ENCODE results near the gene AOAH. TPM values are rescaled to one million over a fixed set of nuclear protein-coding genes. Genes with fewer than 3 reads are reported as not detected.
"Not testable (repeated sequence)": the region's sequence is repeated elsewhere in the genome, so short reads cannot be mapped to it uniquely, and the experiment has no call there.

AOAH gene
- polyA plus RNA-seq, 3 donors, result 2.5 to 2.9 (median 2.7) TPM

DNA sequence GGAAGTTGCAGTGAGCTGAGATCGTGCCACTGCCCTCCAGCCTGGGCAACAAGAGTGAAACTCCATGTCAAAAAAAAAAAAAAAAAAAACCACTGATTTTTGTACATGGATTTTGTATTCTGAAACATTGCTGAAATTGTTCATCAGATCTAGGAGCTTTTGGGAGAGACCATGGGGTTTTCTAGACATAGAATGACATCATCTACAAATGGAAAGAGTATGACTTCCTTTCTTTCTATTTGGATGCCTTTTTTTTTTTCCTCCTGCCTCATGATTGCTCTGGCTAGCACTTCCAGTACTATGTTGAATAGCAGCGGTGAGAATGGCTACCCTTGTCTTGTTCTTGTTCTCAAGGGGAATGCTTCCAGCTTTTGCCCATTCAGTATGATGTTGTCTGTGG is 245.5 kb downstream of the AOAH start:
- no peak for DNase-seq (ENCODE audit: low read depth in 3 of 3, low spot score in 2 of 3)

DNA sequence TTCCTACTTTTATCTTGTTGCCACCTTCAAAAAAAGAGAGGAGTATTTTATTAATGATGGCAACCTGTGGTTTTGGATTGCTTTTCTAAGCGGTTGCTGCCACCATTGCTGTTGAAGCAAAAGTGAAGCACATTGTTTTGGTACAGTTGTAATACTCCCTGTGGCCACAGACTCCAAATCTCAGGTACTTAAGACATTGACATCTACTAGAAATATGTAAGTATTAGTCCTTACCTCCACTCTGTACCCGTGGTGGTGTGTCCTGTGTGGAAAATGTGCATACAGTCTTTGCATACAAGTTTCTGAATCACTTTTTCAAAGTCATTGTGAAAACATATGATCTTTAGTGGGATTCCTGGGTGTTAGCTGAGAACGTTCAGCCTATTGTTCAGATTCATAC is 248.9 kb downstream of the AOAH start:
- no peak for DNase-seq (ENCODE audit: low read depth in 3 of 3, low spot score in 2 of 3)

DNA sequence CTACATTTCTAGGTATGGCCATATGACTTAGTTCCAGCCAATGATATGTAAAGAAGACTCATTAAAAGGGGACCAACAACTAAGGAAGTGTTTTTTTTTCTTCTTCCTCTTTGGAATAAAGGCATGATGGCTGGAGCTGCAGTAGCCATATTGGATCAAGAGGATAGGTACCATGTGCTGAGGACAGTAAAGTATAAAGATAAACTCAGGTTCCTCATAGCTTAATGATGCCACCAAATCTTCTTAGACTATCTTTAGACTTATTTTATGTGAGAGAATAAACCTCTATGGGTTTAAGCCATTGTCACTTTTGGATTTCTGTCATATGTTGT is 249.3 kb downstream of the AOAH start:
- DNase-seq (ENCODE audit: low read depth in 3 of 3, low spot score in 2 of 3), result no peak

DNA sequence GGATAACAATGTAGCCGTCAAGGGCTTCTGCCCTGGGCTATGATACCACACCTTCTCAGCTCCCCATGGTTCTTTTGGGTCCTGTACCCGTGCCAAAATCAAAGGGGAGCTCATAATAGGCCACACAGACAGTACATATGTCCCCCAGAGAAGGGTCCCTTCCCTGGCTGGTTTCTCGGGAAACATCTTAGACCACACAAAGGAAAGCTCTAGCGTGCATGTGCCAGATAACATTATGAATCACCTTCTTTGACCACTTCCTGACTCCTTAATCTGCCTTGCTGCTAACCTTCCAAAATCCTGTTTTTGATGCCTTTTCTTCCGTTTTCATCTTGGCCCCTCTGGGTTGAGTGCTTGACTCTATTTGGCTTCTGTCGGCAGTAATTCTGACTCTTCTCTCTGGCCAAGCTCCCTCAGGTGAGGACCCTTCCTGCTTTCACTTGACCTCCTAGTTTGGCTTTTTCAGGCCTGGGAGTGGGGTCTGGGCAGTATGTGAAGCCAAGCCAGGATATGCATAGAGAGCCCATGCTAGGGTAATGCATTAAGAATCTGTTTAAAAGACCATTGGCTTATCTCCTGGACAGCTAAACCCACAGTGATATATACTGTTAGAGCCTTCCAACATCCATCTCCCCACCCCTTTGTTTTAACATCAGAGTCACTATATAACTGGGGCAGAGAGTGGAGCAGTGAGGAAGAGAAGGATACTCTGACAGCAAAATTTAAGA is 249.8 kb downstream of the AOAH start:
- no peak for DNase-seq (ENCODE audit: low read depth in 3 of 3, low spot score in 2 of 3)

DNA sequence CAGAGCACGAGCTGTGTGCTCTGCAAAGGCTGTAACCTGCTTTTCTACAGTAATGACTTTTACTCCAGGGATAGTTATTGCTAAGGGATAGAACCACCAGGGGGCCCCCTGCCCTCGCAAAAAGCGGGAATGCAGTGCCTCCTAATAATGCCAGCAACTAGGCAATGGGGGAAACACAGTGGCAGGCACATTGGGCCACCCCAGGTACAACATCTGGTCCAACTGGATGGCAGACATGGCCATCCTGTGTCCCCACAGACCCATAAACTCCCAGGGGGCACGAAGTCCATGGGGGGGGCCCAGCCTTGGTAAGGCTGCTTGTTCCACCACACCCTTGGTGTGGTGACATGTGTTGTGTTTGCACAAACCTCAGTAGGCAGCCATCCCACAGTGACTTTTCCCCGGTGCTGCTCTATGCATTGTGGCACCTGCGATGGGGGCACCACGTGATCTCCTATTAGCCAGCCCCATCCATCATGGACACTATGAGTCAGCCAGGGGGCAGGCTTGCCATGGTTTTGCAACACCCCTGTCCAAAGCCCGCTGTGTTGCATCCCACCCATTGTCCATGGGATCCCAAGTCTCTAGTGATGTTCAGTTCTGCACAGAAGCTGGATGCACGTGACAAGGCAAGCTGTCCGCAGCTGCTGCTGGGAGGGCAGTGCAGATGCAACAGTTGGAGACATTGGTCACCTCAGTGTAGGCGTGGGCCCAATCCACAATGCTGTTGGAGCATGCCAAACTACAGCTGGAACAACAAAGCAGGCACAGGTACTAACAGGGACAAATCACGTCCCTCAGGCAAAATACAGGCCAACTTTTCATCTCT is 250.6 kb downstream of the AOAH start:
- DNase-seq (ENCODE audit: low read depth in 3 of 3, low spot score in 2 of 3), result no peak

DNA sequence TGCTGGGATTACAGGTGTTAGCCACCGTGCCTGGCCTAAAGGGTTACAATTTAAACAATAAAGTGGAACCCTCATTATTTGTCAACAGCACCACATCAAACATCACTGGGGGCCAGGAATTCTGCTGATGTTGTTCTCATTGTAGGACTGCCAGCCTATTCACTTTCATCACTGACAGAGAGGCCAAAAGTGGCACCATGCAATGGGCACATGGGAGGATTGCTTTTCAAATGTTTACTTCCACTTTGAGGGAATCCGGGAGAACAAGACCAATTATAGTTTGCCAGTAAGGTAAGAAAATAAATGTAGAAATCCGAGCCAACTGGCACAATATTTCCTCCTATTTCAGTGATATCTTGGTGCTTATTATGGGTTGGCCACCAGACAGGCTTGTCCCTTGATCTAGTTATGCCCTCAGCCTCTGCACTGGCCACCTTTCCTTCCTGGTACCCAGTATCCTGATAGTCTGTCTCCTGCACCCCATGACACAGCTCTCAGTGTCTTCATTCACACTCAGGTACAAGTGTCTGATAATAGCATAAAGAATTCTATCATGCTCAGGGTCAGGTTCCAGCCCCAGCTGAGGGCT is 252.1 kb downstream of the AOAH start:
- no peak for DNase-seq (ENCODE audit: low read depth in 3 of 3, low spot score in 2 of 3)

DNA sequence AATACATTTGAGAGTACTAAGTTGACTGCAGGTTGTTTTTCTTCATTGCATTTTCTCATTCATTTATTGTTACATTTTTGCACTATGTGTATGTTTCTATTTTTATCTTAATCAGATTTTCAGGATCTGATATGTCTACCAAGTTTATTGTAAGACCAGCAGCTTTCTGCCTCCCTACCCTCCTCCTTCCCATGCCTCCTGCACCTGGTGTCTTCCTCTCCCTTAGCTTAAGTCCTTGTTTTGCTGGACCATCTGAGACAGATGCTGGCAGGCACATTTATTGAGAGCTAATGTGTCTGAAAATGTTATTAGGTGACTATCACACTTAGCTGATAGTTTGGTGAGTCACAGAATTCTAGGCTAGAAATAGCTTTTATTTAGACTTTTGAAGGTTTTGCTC is 255.1 kb downstream of the AOAH start:
- DNase-seq (ENCODE audit: low read depth in 3 of 3, low spot score in 2 of 3), result no peak

DNA sequence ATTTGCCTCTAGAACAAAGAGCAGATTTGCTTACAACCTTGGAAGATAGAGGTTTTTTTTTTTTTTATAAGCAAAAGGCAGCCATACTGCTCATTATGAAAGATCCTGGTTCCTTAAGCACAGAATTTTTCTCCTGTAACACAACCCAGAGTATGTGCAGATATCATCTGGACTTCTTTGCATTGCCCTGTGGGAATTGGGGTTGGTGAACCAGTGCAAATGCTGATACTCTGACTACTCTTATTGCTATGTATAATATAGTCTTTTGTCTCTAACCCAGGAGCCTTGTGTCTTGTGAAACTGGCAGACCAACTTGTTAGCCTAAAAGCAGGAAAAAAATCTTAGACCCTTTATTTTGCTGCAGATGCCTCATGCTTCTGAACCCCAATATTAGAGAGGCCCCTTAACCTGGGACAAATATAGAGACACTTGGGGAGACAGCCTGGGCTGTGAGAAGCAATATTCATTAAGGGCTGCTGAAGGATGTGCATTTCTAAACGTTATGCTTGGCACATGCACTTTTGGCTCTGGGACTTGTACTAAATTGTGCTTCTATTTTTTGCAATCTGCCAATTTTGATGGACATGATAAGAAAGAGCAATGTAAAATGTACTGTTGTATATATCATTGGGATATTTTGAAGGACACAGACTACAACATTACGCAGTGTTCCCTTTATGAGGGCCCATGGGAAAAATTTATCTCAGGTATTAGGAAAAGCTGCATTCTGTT is 255.8 kb downstream of the AOAH start:
- DNase-seq (ENCODE audit: low read depth in 3 of 3, low spot score in 2 of 3), result no peak

DNA sequence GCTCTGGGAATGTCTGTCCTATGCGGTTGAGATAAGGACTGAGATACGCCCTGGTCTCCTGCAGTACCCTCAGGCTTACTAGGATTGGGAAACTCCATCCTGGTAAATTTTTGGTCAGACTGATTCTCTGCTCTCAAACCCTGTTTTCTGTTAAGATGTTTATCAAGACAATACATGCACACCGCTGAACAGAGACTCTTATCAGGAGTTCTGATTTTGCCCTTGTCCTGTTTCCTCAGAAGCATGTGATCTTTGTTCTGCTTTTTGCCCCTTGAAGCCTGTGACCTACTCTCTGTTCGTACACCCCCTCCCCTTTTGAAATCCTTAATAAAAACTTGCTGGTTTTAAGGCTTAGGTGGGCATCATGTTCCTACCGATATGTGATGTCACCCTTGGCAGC is 258.3 kb downstream of the AOAH start:
- DNase-seq (ENCODE audit: low read depth in 3 of 3, low spot score in 2 of 3), result not testable (repeated sequence)

DNA sequence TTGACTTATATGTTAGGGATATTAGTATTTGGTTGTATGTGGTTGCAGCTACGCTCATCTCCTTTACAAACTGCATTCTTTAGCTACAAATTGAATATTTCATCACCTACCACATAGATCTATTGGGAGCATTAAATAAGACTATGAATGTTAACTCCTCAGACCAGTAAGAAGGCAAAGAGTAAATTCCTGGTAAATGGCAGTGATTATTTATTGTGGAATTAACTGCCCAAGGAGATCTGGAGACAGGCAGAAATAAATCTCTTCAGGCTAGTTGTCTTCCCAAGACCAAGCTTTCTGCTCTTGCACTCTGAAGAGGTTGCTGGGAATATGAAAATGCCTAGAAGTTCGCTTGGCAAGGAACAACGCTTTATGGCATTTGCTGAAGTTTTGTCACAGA is 260.0 kb downstream of the AOAH start:
- DNase-seq (ENCODE audit: low read depth in 3 of 3, low spot score in 2 of 3), result no peak

All from right renal cortex interstitium (tissue), 3 donors.